HepG2 (cell line): ENCODE results near the gene BBOF1. TPM values are rescaled to one million over a fixed set of nuclear protein-coding genes. Genes with fewer than 3 reads are reported as not detected.
A peak's percentile ranks its signal among the peaks of the same experiment; 100 is the strongest.

Experiments used
- ADNP ChIP-seq: sonication (generic); formaldehyde crosslinking; IDR thresholded peaks from 2 replicates; pipeline ENCODE4 v1.4.0; 2020; ENCODE audit warnings: missing genetic modification reagents
- ATF2 ChIP-seq: sonication (generic); formaldehyde crosslinking; IDR thresholded peaks from 2 replicates; pipeline ENCODE4 v1.4.0; 2020; ENCODE audit warnings: missing genetic modification reagents
- CC2D1A ChIP-seq: sonication (generic); formaldehyde crosslinking; IDR thresholded peaks from 2 replicates; pipeline ENCODE4 v1.8.1; 2023; ENCODE audit warnings: mild to moderate bottlenecking, missing genetic modification reagents
- FOXA3 ChIP-seq: IDR thresholded peaks from 2 replicates; pipeline ENCODE4 v1.6.1; 2016; ENCODE audit warnings: missing genetic modification reagents, missing compliant biosample characterization
- GABPA ChIP-seq, 2 experiments: IDR thresholded peaks; 2 replicates each; pipeline ENCODE4 v1.6.1; 2011 to 2016; ENCODE audit warnings: low read depth in 2 of 2, low read length in 1 of 2, missing biosample characterization in 1 of 2, missing genetic modification characterization in 1 of 2
- GATAD2A ChIP-seq: IDR thresholded peaks from 2 replicates; pipeline ENCODE4 v1.6.1; 2016
- HIVEP1 ChIP-seq: sonication (generic); formaldehyde crosslinking; IDR thresholded peaks from 2 replicates; pipeline ENCODE4 v1.4.0; 2020; ENCODE audit warnings: mild to moderate bottlenecking, missing genetic modification reagents
- IRX3 ChIP-seq: sonication (generic); formaldehyde crosslinking; IDR thresholded peaks from 2 replicates; pipeline ENCODE4 v1.8.1; 2023; ENCODE audit warnings: mild to moderate bottlenecking, low read depth, missing genetic modification reagents, borderline replicate concordance
- KDM4B ChIP-seq: sonication (generic); formaldehyde crosslinking; IDR thresholded peaks from 2 replicates; pipeline ENCODE4 v1.4.0; 2020; ENCODE audit warnings: missing genetic modification reagents
- MAF1 ChIP-seq: sonication (generic); formaldehyde crosslinking; IDR thresholded peaks from 2 replicates; pipeline ENCODE4 v1.5.0; 2020; ENCODE audit warnings: missing genetic modification reagents, borderline replicate concordance
- MBD4 ChIP-seq: IDR thresholded peaks from 2 replicates; pipeline ENCODE4 v1.6.1; 2012; ENCODE audit warnings: low read length, inconsistent platforms, borderline replicate concordance
- MBNL3 ChIP-seq: fragments of 250-450 bp; sonication (Bioruptor Pico); conservative IDR thresholded peaks from 2 replicates; pipeline ENCODE4 v1.8.0; 2022; ENCODE audit warnings: mild to moderate bottlenecking, inconsistent platforms
- MTA1 ChIP-seq: sonication (generic); formaldehyde crosslinking; IDR thresholded peaks from 2 replicates; pipeline ENCODE4 v1.4.0; 2020; ENCODE audit warnings: missing genetic modification reagents, mild to moderate bottlenecking, borderline replicate concordance
- ONECUT2 ChIP-seq: sonication (generic); formaldehyde crosslinking; IDR thresholded peaks from 2 replicates; pipeline ENCODE4 v1.4.0; 2020; ENCODE audit warnings: missing genetic modification reagents
- PAX8 ChIP-seq: sonication (generic); formaldehyde crosslinking; IDR thresholded peaks from 2 replicates; pipeline ENCODE4 v1.8.0; 2022; ENCODE audit warnings: mild to moderate bottlenecking, missing genetic modification reagents, borderline replicate concordance
- PHB2 ChIP-seq: fragments of 450-650 bp; IDR thresholded peaks from 2 replicates; pipeline ENCODE4 v1.6.1; 2018; ENCODE audit not compliant: partially characterized antibody
- POLR2A ChIP-seq, 2 experiments: IDR thresholded peaks; 2 replicates each; pipeline ENCODE4 v1.6.1; 2011; ENCODE audit warnings: low read depth in 2 of 2, low read length in 2 of 2, mild to moderate bottlenecking in 1 of 2, moderate library complexity in 1 of 2; ENCODE audit not compliant: insufficient read depth in 1 of 2
- PPARG ChIP-seq: conservative IDR thresholded peaks from 2 replicates; pipeline ENCODE4 v1.6.1; 2016; ENCODE audit warnings: missing biosample characterization, missing genetic modification reagents
- REPIN1 ChIP-seq: sonication (generic); formaldehyde crosslinking; IDR thresholded peaks from 2 replicates; pipeline ENCODE4 v1.8.0; 2022; ENCODE audit warnings: missing genetic modification reagents, low read depth, mild to moderate bottlenecking, borderline replicate concordance
- SMC3 ChIP-seq: IDR thresholded peaks from 2 replicates; pipeline ENCODE4 v1.6.1; 2011; ENCODE audit warnings: low read length, improper control_type of control experiment
- TSC22D2 ChIP-seq: sonication (generic); formaldehyde crosslinking; IDR thresholded peaks from 2 replicates; pipeline ENCODE4 v1.5.1; 2020; ENCODE audit warnings: missing genetic modification reagents, mild to moderate bottlenecking, borderline replicate concordance
- ZBTB37 ChIP-seq: sonication (generic); formaldehyde crosslinking; IDR thresholded peaks from 2 replicates; pipeline ENCODE4 v1.4.0; 2020; ENCODE audit warnings: mild to moderate bottlenecking, missing genetic modification reagents
- ZFP41 ChIP-seq: sonication (generic); formaldehyde crosslinking; IDR thresholded peaks from 2 replicates; pipeline ENCODE4 v1.4.0; 2020; ENCODE audit warnings: mild to moderate bottlenecking, missing genetic modification reagents, borderline replicate concordance
- ZFX ChIP-seq: sonication (generic); formaldehyde crosslinking; IDR thresholded peaks from 2 replicates; pipeline ENCODE4 v1.4.0; 2020; ENCODE audit warnings: mild to moderate bottlenecking, low read depth, missing genetic modification reagents, moderate library complexity
- ZFYVE20 ChIP-seq: sonication (generic); formaldehyde crosslinking; IDR thresholded peaks from 2 replicates; pipeline ENCODE4 v1.8.0; 2023; ENCODE audit warnings: low read depth, mild to moderate bottlenecking, moderate library complexity, missing genetic modification reagents, borderline replicate concordance
- ZNF160 ChIP-seq: sonication (generic); formaldehyde crosslinking; IDR thresholded peaks from 2 replicates; pipeline ENCODE4 v1.8.0; 2022; ENCODE audit warnings: mild to moderate bottlenecking, inconsistent platforms, missing genetic modification reagents
- ZNF468 ChIP-seq: sonication (generic); formaldehyde crosslinking; IDR thresholded peaks from 2 replicates; pipeline ENCODE4 v1.8.0; 2022; ENCODE audit warnings: mild to moderate bottlenecking, moderate library complexity, missing genetic modification reagents
- ZNF781 ChIP-seq: sonication (generic); formaldehyde crosslinking; IDR thresholded peaks from 2 replicates; pipeline ENCODE4 v1.5.1; 2020; ENCODE audit warnings: borderline replicate concordance, mild to moderate bottlenecking, missing genetic modification reagents; ENCODE audit errors: not compliant biosample characterization
- ZNF816 ChIP-seq: sonication (generic); formaldehyde crosslinking; IDR thresholded peaks from 2 replicates; pipeline ENCODE4 v1.8.0; 2022; ENCODE audit warnings: missing genetic modification reagents, mild to moderate bottlenecking, borderline replicate concordance
- polyA plus RNA-seq, 8 experiments: library from polyadenylated mRNA; depleted of rRNA in 3 of 8; stranded (reverse) in 7 of 8; unstranded in 1 of 8; fragments of >200 nt; fragmentation: Illumina TruSeq in 4 of 8; extraction: Trizol in 4 of 8; gene quantifications; 2 replicates each; pipeline versions ENCODE4 v1.2.1 to v1.2.3, GENCODE V29; 2011 to 2016; ENCODE audit warnings: low read depth in 4 of 8, missing spikeins in 1 of 8, mixed read lengths in 1 of 8; ENCODE audit not compliant: insufficient read depth in 1 of 8
- total RNA-seq, 5 experiments: library from RNA; depleted of rRNA; stranded (reverse); fragments of >200 nt; fragmentation: Illumina TruSeq; extraction: Trizol; gene quantifications; 2 replicates each; pipeline ENCODE4 v1.2.3, GENCODE V29; 2016; ENCODE audit warnings: low read depth in 1 of 5
- TF ChIP-seq, protein P1 (sequence below): IDR thresholded peaks from 2 replicates; pipeline ENCODE4 v1.6.1; 2016; ENCODE audit warnings: missing genetic modification reagents, missing compliant biosample characterization

Gene BBOF1
- total and polyA plus RNA-seq, 2 of the 13 experiments (the other 11 are each of a cell fraction or from before 2014, with no cell fraction given), result 1.6 to 2.3 TPM

DNA sequence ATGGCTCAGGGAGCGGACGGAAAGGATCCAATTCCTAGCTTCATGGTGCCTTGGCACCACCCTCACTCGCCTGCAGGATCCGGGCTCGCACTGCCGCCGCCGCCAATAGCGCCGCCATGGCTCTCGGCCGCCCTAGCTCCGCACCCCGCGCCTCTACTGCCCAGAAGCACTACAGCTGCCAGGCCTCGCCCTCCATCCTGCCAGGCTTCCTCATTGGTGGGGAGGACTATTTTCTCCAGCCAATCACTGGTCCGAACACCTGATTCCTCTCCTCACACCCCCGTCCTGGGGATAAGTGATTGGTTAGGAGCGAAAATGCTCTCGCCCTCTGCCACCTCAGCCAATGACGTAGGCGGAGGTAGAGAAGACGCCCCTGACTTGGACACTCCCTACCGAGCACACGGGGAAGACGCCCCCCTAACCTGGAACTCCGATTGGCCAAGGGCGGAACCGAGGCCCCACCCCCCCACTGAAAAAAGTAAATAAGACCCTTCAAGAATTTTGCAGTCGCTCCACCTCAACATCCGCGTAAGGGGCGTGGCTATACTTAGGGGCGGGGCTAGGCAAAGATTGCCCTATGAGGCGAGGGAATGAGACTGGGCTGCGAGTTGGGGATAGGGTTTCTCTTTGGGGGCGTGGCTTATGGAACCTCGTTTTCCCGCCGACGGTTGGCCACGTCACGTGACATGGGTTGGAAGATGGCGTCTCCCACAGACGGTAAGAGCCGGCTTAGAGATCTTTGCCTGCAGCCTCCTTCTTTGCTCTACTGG lies 65.3 kb downstream of the BBOF1 start, which contains the start of the genes ALDH6A1 and LIN52 (continued):
- no peak for TF ChIP-seq CC2D1A (CRISPR knock-in tag)
- peak; percentile 13; the same call in 1 of the 2 replicates for TF ChIP-seq ATF2 (CRISPR knock-in tag)
- no peak for TF ChIP-seq MTA1
- TF ChIP-seq FOXA3 (CRISPR knock-in tag), result peak; percentile 63
- no peak for TF ChIP-seq ZNF160 (CRISPR knock-in tag)
- TF ChIP-seq GATAD2A, result no peak
- TF ChIP-seq ZNF816, result no peak
- TF ChIP-seq TSC22D2 (CRISPR knock-in tag), result no peak; the same call in 1 of the 2 replicates
- TF ChIP-seq MBD4, result no peak
- TF ChIP-seq MBNL3 (CRISPR knock-in tag), result no peak
- TF ChIP-seq, protein P1, sequence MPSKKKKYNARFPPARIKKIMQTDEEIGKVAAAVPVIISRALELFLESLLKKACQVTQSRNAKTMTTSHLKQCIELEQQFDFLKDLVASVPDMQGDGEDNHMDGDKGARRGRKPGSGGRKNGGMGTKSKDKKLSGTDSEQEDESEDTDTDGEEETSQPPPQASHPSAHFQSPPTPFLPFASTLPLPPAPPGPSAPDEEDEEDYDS (CRISPR knock-in tag), result peak; percentile 62; the same call in 1 of the 2 replicates
- no peak for TF ChIP-seq HIVEP1 (CRISPR knock-in tag)
- TF ChIP-seq ZNF781 (CRISPR knock-in tag), result peak; percentile 54
- no peak for TF ChIP-seq ADNP (CRISPR knock-in tag)
- TF ChIP-seq ZBTB37, result no peak
- no peak for TF ChIP-seq MAF1
- no peak for TF ChIP-seq PHB2
- no peak for TF ChIP-seq ONECUT2
- TF ChIP-seq SMC3, result no peak
- 0 out of 2 replicates have a peak, but pooled peaks have one; percentile 11 for TF ChIP-seq PPARG
- peak; percentile 89 to 92 for TF ChIP-seq POLR2A (IDR thresholded peaks at IDR 0.05; ENCODE audit: insufficient read depth in 1 of 2, low read depth in 2 of 2, low read length in 2 of 2)
- TF ChIP-seq KDM4B (CRISPR knock-in tag), result no peak; the same call in 1 of the 2 replicates
- no peak for TF ChIP-seq ZNF468
- TF ChIP-seq ZFYVE20, result no peak
- no peak for TF ChIP-seq GABPA (IDR thresholded peaks at IDR 0.05; ENCODE audit: low read depth, low read length)
- TF ChIP-seq GABPA (CRISPR knock-in tag; IDR thresholded peaks at IDR 0.05; ENCODE audit: low read depth), result peak; percentile 39
- peak; percentile 91 for TF ChIP-seq ZFX (CRISPR knock-in tag)
- no peak for TF ChIP-seq ZFP41 (CRISPR knock-in tag)
- no peak for TF ChIP-seq REPIN1
- no peak for TF ChIP-seq IRX3 (CRISPR knock-in tag)
- no peak for TF ChIP-seq PAX8
